Renal cortex interstitium (tissue), 11 donors: Measurements from ENCODE around the gene EIF5B. TPM values are rescaled to one million over a fixed set of nuclear protein-coding genes. Genes with fewer than 3 reads are reported as not detected.

Experiments
- DNase-seq, 11 donors: peaks; one replicate each; pipeline ENCODE4 v3.0.0-alpha.2; 2013; ENCODE audit warnings: low read depth in 9 of 11, low spot score in 4 of 11; ENCODE audit errors: extremely low read depth in 1 of 11
- polyA plus RNA-seq, 3 donors: library from polyadenylated mRNA; unstranded; fragments of 120-200 nt; gene quantifications; one replicate each; pipeline ENCODE4 v1.2.1, GENCODE V29; 2013; ENCODE audit not compliant: insufficient read length in 3 of 3

The EIF5B gene
- polyA plus RNA-seq, 3 donors: 66.0 to 78.0 (median 72.0) TPM

DNA sequence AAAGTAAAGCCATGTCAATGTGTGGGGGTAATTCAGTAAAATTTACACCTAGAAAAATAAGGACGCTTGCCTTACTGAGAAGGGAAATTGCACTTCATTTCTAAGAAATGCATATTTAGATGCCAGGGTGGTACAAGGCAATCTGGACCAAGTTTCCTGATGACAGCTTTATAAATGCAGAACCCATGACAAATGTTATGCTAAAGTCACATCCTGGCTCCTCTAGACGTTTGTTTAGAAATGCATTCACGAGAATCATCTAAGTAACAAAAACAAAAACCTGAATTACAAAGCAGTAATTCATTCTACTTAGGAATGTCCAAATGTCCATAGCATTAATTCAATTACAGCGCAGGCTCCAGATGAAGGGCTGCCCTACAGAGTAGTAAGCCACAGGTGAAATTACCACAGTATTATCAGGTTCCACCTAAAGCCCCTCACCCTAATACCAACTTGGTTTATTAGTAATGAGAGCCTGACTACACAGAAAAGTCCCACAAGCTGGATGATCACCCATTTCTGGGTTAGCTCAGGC, 102.8 kb downstream of the EIF5B start:
- no peak for DNase-seq

DNA sequence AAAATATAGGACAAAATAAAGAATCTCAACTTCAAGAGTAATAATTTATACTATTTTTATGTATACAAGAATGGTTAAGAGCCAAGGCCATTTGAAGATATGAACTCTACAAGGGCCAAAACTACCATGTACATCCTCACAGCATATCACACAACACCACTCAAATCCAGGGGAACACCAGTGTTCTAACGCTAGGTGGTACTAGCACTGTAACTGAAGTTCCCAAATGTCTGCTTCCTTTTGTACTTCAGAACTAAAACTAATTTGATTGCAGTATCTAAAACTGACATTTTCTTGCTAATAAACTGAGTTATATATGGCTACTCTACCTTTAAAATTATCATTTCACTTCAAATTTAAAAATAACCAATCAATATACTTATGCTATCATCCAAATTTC, 105.6 kb downstream of the EIF5B start:
- no peak for DNase-seq

DNA sequence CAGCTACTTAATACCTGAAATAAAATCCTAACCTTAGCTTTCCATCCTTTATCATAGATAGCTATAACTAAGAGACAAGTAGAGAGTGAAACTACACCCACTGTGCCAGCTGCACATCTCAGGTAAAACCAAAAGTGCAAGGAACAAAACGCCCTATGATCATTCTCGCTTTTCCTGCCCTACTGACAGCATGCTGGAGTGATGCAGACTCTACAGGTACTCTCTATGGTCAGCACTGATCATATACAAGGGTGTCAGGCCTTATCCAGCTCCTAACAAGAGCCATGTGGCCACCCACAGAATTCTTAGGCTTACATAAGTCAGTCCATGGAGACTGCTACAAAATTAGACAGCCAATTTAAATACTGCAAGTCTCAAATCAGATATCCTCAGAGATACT, 107.0 kb downstream of the EIF5B start:
- no peak for DNase-seq

DNA sequence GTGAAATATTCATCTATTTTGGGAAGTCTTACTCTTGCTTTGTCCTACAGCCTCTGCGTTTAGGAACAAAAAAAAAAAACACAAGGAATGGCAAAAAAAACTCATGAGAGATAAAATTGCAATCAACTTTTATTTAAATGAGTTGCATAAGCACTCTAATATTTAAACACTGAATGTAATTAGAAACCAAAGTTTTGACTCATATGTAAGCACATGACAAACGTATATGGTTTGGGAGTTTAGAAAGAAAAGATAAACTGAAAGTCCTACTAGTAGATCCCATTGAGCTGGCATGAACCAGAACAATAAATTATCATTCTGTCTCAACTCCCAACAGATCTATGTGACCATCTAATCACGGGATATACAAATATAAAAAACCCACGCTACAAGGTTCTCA, 107.9 kb downstream of the EIF5B start:
- no peak for DNase-seq

DNA sequence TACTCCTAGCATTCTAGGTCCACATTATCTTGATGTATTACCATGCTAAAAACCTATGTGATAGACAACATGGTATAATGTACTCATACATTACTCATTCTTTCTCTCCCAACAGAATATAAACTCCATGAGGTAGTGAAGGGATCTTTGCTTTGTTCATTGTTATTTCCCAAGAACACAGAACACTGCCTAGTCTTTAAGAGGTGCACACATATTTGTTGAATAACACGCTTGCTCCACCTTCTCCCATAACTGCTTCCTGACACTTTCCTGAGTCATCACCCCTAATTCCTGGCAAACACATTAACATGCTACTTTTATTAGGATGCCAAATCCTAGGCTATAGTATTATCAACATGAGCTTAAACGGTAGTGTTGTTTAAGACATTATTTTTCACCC, 111.4 kb downstream of the EIF5B start:
- no peak for DNase-seq

DNA sequence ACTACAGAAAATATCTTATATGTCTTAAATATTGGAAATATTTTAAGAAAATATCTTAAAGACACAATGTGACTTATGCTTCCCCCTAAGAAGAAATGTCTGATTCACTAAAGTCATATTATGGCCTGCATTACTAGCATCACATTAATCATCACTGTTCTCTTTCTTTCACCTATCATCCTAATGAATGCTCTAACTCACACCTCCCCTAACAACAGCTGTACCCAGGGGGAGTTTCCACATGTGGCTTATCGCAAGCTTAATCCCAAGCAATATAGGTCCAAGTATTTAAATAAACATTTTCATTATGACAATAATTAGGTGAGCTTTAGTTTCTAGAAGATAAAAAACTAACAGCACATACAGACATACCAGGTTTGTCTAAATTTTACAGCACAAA, 113.0 kb downstream of the EIF5B start:
- no peak for DNase-seq

Other genes starting within 250 kb of the EIF5B start
- 10 to 100 TPM in 2 of 3 donors, 1 to 10 TPM in 1; 9.9 to 13.7 (median 12.3) TPM for gene C2orf15, start 195.7 kb upstream of the EIF5B start, polyA plus RNA-seq
- gene TSGA10, start 182.4 kb upstream of the EIF5B start, polyA plus RNA-seq: 10 to 100 TPM; 14.4 to 20.4 (median 14.7) TPM
- gene LIPT1, start 182.4 kb upstream of the EIF5B start, polyA plus RNA-seq: 10 to 100 TPM; 14.6 to 18.1 (median 17.5) TPM
- 10 to 100 TPM; 37.3 to 56.2 (median 55.2) TPM for gene MITD1, start 156.3 kb upstream of the EIF5B start, polyA plus RNA-seq
- 10 to 100 TPM; 46.5 to 53.0 (median 50.4) TPM for gene MRPL30, start 156.2 kb upstream of the EIF5B start, polyA plus RNA-seq
- under 1 TPM; 0.46 to 0.98 (median 0.56) TPM for gene LYG2, start 81.7 kb upstream of the EIF5B start, polyA plus RNA-seq
- gene LYG1, start 36.2 kb upstream of the EIF5B start, polyA plus RNA-seq: 1 to 10 TPM; 3.0 to 6.2 (median 3.6) TPM
- 10 to 100 TPM; 39.0 to 47.6 (median 41.6) TPM for gene TXNDC9, start 1.1 kb upstream of the EIF5B start, polyA plus RNA-seq
- 10 to 100 TPM; 48.3 to 73.7 (median 60.3) TPM for gene REV1, start 152.6 kb downstream of the EIF5B start, polyA plus RNA-seq